Heart left ventricle (tissue), 16 donors: Measurements from ENCODE around the gene RUFY4. TPM values are rescaled to one million over a fixed set of nuclear protein-coding genes. Genes with fewer than 3 reads are reported as not detected.
"Not testable (repeated sequence)": the region's sequence is repeated elsewhere in the genome, so short reads cannot be mapped to it uniquely, and the experiment has no call there.

ENCODE experiments used
- ATAC-seq, 4 donors: fragments of 200-7000 bp; cut with Tn5 transposase; one replicate each; pipeline ENCODE4 v1.9.1; 2020 to 2022; ENCODE audit warnings: moderate library complexity in 4 of 4, mild to moderate bottlenecking in 3 of 4, moderate number of reproducible peaks in 1 of 4
- DNase-seq, 5 donors: peaks; one replicate each; pipeline ENCODE4 v3.0.0-alpha.2; 2020
- H3K27ac ChIP-seq, 12 donors: fragments of 200-600 bp; sonication (generic) in 4 of 12; one replicate each; pipeline versions ENCODE4 v1.5.0 to v1.8.0; 2016 to 2022; ENCODE audit warnings: mild to moderate bottlenecking in 2 of 12
- H3K27me3 ChIP-seq, 9 donors: fragments of 200-600 bp; sonication (generic) in 2 of 9; one replicate each; pipeline versions ENCODE4 v1.5.1 to v1.8.0; 2016 to 2022; ENCODE audit warnings: mild to moderate bottlenecking in 3 of 9
- H3K36me3 ChIP-seq, 9 donors: fragments of 200-600 bp; sonication (generic) in 2 of 9; one replicate each; pipeline versions ENCODE4 v1.5.0 to v1.8.0; 2018 to 2022; ENCODE audit warnings: mild to moderate bottlenecking in 2 of 9
- H3K4me1 ChIP-seq, 12 donors: fragments of 200-600 bp; sonication (generic) in 4 of 12; one replicate each; pipeline versions ENCODE4 v1.5.0 to v1.8.0; 2016 to 2022; ENCODE audit warnings: mild to moderate bottlenecking in 3 of 12
- H3K4me3 ChIP-seq, 12 donors: fragments of 200-600 bp; sonication (generic) in 4 of 12; one replicate each; pipeline versions ENCODE4 v1.5.0 to v1.8.0; 2017 to 2022; ENCODE audit warnings: mild to moderate bottlenecking in 9 of 12, moderate library complexity in 4 of 12
- H3K9me3 ChIP-seq, 12 donors: fragments of 200-600 bp; sonication (generic) in 4 of 12; one replicate each; pipeline versions ENCODE4 v1.5.0 to v1.8.0; 2016 to 2022; ENCODE audit warnings: mild to moderate bottlenecking in 1 of 12
- POLR2A ChIP-seq, 2 donors: fragments of 450-650 bp; IDR thresholded peaks; one replicate each; pipeline ENCODE4 v1.6.1; 2017; ENCODE audit warnings: antibody characterized with exemption in 2 of 2, mild to moderate bottlenecking in 2 of 2, moderate library complexity in 2 of 2
- WGBS, 4 donors: extraction: QIAGEN DNeasy Blood & Tissue Kit in 2 of 4; methylation state at CpG; one replicate each; pipeline versions ENCODE4 v1.1.5 to v1.1.7; 2013 to 2018; 5-methylcytosine and 5-hydroxymethylcytosine counted together
- intact Hi-C, 10 donors: fragments of 100-400 bp; cut with DNase I; formaldehyde crosslinking; loops; one replicate each; pipeline versions ENCODE4 v1.11.1 to v1.14.2; 2022
- polyA plus RNA-seq, 2 donors: library from polyadenylated mRNA; stranded (reverse); fragments of 200-250 nt; gene quantifications; one replicate each; pipeline ENCODE4 v1.2.3, GENCODE V29; 2013
- total RNA-seq, 9 donors: library from RNA; depleted of rRNA in 2 of 9; stranded (reverse); fragments of >200 nt in 2 of 9; fragmentation: NEBNext Ultra II Directional in 3 of 9; extraction: Animal tissue kit (Norgen Biotek cat#: 25700) in 3 of 9; gene quantifications; one replicate each; pipeline versions ENCODE4 v1.1.0 to v1.2.4, GENCODE V29; 2016 to 2023
- TF ChIP-seq, protein P1 (sequence below), 12 donors: fragments of 200-600 bp; sonication (generic) in 4 of 12; IDR thresholded peaks; one replicate each; pipeline versions ENCODE4 v1.5.0 to v1.8.0; 2018 to 2022; ENCODE audit warnings: antibody characterized with exemption in 12 of 12, mild to moderate bottlenecking in 5 of 12
- donor health status: ischemic (EF 13 %, LVEDD 7.1; RV severe dilation, severe dysfunction).
- donor health status: healthy with polysubstance abuse.
- donor health status: DM: no; HTN: yes; CAD: no.
- donor health status: DM: no; HTN: no; CAD: no.
- donor health status: ischemic (EF 25% LVEDD 6.9; RV normal size, moderate dysfunction).
- donor health status: ischemic (EF 25% LVEDD 5.7; RV mildly dilated, moderate dysfunction).
- donor health status: healthy.
- donor health status: DM: yes; HTN: yes; CAD: no.
- donor health status: ischemic (EF 35%, LVEDD 5.7; RV mildly dilated, moderate dysfunction).
- donor health status: nonischemic (EF 11% LVEDD 7.7; RV severe dilation, severe dysfunction).
- donor health status: DM: yes; HTN: yes; CAD: no.
- donor health status: PGD.
- donor health status: ischemic (EF 29% LVEDD 5.4; RV normal size, mild dysfunction).
- donor health status: nonischemic (EF 23%, LVEDD 6.1; RV moderate dilation, normal function).

The RUFY4 gene
- total and polyA plus RNA-seq, 11 donors = 0.11 to 1.0 (median 0.14) TPM; not detected in 8

DNA sequence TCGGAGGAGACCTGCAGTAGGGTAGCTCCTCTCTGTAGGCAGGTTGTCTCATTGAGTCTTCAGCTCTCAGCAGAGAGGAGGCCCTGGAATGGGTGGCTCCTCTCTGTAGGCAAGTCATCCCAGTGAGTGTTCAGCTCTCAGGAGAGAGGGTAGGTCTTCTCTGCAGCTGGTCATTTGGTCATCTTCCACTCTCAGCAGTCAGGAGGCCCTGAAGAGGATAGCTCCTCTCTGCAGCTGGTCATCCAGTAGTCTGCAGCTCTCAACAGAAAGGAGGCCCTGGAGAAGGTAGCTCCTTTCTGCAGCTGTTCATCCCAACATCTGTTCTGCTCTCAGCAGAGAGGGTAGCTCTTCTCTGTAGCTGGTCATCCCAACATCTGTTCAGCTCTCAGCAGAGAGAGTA lies 26.0 kb upstream of the RUFY4 start:
- DNase-seq = no peak
- peaks cover 0 to 31% (median 0%) of the 10 kb centered on the region in 12 donors for H3K4me1 ChIP-seq
- intact Hi-C loops = no loop called here
- H3K4me3 ChIP-seq = no peak overlapping the region
- WGBS, 4 donors = 90 to 94% (median 93%) methylated on average over 1 of the region's 1 CpG
- ATAC-seq = no peak
- H3K9me3 ChIP-seq = peaks cover 0 to 5% (median 0%) of the 10 kb centered on the region in 12 donors
- no peaks in the 10 kb centered on the region for H3K27me3 ChIP-seq
- no peak overlapping the region for H3K27ac ChIP-seq
- no peak for TF ChIP-seq POLR2A (IDR thresholded peaks at IDR 0.05)
- TF ChIP-seq, protein P1, sequence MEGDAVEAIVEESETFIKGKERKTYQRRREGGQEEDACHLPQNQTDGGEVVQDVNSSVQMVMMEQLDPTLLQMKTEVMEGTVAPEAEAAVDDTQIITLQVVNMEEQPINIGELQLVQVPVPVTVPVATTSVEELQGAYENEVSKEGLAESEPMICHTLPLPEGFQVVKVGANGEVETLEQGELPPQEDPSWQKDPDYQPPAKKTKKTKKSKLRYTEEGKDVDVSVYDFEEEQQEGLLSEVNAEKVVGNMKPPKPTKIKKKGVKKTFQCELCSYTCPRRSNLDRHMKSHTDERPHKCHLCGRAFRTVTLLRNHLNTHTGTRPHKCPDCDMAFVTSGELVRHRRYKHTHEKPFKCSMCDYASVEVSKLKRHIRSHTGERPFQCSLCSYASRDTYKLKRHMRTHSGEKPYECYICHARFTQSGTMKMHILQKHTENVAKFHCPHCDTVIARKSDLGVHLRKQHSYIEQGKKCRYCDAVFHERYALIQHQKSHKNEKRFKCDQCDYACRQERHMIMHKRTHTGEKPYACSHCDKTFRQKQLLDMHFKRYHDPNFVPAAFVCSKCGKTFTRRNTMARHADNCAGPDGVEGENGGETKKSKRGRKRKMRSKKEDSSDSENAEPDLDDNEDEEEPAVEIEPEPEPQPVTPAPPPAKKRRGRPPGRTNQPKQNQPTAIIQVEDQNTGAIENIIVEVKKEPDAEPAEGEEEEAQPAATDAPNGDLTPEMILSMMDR (IDR thresholded peaks at IDR 0.05) = no peak
- H3K36me3 ChIP-seq = no peaks in the 10 kb centered on the region

DNA sequence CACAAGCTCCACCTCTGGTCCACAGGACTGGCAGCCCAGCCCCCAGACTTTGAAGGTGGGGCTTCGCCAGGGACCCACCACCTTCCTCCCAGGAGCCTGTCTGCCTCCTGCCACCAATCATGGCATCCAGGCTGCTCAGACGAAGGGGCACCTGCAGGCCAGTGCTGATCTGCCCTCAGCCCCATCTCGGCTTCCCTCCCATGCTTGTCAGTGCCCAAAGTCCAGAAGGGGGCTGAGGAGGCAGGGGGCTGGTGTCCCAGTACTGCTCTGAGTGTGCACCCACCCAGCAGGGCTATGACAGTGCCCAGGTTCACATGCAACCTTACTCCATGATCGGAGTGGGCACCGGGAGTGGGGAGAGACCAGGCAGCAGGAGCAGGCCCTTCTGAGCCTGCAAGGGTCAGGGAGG lies 25.3 kb upstream of the RUFY4 start:
- H3K4me3 ChIP-seq = no peak overlapping the region
- ATAC-seq (peak in 1 of 4 donors; percentile 29), DNase-seq (no peak)
- H3K4me1 ChIP-seq = peaks cover 0 to 31% (median 0%) of the 10 kb centered on the region in 12 donors
- H3K36me3 ChIP-seq = no peaks in the 10 kb centered on the region
- intact Hi-C loops = no loop called here
- TF ChIP-seq, protein P1 (IDR thresholded peaks at IDR 0.05) = no peak
- TF ChIP-seq POLR2A (IDR thresholded peaks at IDR 0.05) = no peak
- no peak overlapping the region for H3K27ac ChIP-seq
- H3K27me3 ChIP-seq = no peaks in the 10 kb centered on the region
- H3K9me3 ChIP-seq = peaks cover 0 to 5% (median 0%) of the 10 kb centered on the region in 12 donors
- WGBS, 4 donors = 95 to 98% (median 98%) methylated on average over 5 of the region's 5 CpGs

DNA sequence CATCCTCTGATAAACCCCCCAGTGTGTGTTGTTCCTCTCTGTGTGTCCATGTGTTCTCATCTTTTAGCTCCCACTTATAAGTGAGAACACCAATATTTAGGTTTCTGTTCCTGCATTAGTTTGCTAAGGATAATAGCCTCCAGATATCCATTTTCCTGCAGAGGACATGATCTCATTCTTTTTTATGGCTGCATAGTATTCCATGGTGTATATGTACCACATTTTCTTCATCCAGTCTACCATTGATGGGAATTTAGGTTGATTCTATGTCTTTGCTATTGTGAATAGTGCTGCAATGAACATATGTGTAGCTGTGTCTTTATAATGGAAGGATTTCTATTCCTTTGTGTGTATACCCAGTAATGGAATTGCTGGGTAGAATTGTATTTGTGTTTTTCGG lies 24.5 kb upstream of the RUFY4 start:
- H3K4me1 ChIP-seq = peaks cover 0 to 35% (median 0%) of the 10 kb centered on the region in 12 donors
- H3K4me3 ChIP-seq, H3K27me3 ChIP-seq, H3K36me3 ChIP-seq, DNase-seq, H3K27ac ChIP-seq, intact Hi-C loops, ATAC-seq: not testable (repeated sequence)
- WGBS, 4 donors = 93 to 100% (median 100%) methylated on average over 1 of the region's 1 CpG
- H3K9me3 ChIP-seq = peaks cover 0 to 12% (median 0%) of the 10 kb centered on the region in 12 donors

DNA sequence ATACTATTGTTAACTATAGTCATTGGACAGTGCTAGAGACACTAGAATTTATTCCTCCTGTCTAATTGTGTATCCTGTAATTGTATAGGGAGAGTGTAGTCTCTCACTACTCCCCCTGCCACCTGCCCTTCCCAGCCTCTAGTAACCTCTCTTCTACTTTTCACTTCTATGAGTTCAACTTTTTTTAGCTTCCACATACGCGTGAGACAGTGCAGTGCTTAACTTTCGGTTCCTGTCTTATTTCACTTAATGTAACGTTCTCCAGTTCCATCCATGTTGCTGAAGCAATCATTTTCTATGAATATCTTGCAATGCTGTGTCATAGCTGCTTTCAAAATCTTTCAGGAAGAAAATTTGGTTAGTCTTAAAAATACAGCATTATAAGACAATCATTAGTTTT lies 22.8 kb upstream of the RUFY4 start:
- Histone ChIP-seq H3K27ac (peak overlapping the region in 2 of 12 donors; percentile 23 to 79), H3K9me3 (peaks cover 0 to 22% (median 0%) of the 10 kb centered on the region in 12 donors), H3K4me1 (peaks cover 0 to 30% (median 0%) of the 10 kb centered on the region in 12 donors), H3K4me3 (no peak overlapping the region), H3K36me3 (no peaks in the 10 kb centered on the region), H3K27me3 (no peaks in the 10 kb centered on the region)
- ATAC-seq (peak in 3 of 4 donors; percentile 45 to 70 (median 52)), DNase-seq (no peak)
- 69 to 81% (median 76%) methylated on average over 4 of the region's 4 CpGs for WGBS, 4 donors
- intact Hi-C loops = no loop called here
- TF ChIP-seq, protein P1 (IDR thresholded peaks at IDR 0.05) = no peak
- TF ChIP-seq POLR2A (IDR thresholded peaks at IDR 0.05) = no peak
